H7 (cell line): ENCODE results near the gene CXCL17. TPM values are rescaled to one million over a fixed set of nuclear protein-coding genes. Genes with fewer than 3 reads are reported as not detected.
A peak's percentile ranks its signal among the peaks of the same experiment; 100 is the strongest.

Experiments
- DNase-seq: peaks from one replicate; pipeline ENCODE4 v3.0.0; 2012
- H3K27me3 ChIP-seq: 2 replicates; pipeline ENCODE4 v1.6.0; 2011; ENCODE audit warnings: mild to moderate bottlenecking, low read length; ENCODE audit not compliant: control insufficient read depth, insufficient read depth
- H3K36me3 ChIP-seq: replicated peaks from 2 replicates; pipeline ENCODE4 v1.5.1; 2011; ENCODE audit warnings: low read length; ENCODE audit not compliant: control insufficient read depth, insufficient read depth
- H3K4me3 ChIP-seq: 2 replicates; pipeline ENCODE4 v1.5.1; 2011; ENCODE audit warnings: low read depth, mild to moderate bottlenecking, control low read depth, low read length, moderate library complexity; ENCODE audit not compliant: insufficient read depth
- total RNA-seq: library from RNA; depleted of rRNA; stranded (reverse); fragments of >200 nt; shearing (Covaris generic); gene quantifications from 2 replicates; pipeline ENCODE4 v1.2.3, GENCODE V29; 2014; rRNA removed

The CXCL17 gene
- total RNA-seq, 1 experiment from 2014 or later: not detected

DNA sequence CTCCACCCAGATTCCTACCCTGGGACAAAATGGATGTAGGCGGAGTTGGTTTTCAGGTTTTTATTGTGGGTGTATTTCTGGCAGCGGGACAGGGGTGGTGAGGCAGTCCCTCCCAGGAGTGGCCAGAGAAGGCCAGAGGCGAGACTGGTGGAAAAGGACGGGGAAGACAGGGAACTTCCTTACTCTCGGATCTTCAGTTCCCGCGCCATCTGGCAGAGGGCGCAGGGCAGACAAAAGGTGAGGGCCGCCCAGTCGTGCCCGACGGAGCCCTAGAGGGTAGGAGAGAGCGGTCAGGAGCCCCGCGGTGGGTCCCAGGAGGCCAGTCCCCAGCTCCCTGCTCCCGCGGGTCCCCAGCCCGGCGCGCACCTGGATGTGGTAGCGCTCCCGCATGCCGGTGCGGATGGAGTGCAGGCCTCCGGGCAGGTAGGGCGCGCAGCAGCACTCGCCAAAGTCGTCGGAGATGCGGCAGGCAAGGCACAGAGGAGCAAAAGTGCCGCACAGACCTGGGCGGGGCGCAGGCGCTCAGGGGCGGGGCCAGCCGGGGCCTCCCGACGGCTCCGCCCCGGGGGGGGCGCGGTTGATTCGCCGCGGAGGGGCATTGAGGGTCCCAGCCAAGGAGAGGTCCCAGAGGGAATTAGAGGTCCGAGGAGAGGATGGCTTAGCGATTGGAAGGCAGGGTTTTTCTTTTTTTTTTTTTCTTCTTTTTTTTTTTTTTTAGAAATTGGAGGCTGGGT is 55.6 kb downstream of the CXCL17 start:
- H3K36me3 ChIP-seq: no peaks in the 10 kb centered on the region
- peak overlapping the region; percentile 69 for H3K4me3 ChIP-seq
- H3K27me3 ChIP-seq: peaks cover 17% of the 10 kb centered on the region
- DNase-seq: peak; percentile 97

DNA sequence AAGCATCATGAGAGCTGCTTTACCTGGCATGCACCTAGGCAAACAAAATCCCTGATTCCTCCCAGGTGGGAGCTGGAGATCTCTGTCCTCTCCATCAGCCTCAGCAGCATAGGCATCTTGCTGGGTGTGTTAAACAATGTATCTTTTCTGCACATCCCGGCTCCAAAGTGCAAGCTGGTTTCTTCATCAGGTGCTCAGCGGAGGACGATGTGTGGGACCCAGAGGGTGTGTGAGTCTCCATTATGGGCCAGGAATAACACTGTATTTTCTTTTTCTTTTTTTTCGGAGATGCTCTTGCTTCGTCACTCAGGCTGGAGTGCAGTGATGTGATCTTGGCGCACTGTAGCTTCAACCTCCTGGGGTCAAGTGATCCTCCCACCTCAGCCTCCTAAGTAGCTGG is 62.6 kb downstream of the CXCL17 start:
- no peaks in the 10 kb centered on the region; the same call in 1 of the 2 replicates for H3K36me3 ChIP-seq
- H3K4me3 ChIP-seq: no peak overlapping the region
- DNase-seq: no peak
- H3K27me3 ChIP-seq: no peaks in the 10 kb centered on the region

Other genes starting within 250 kb of the CXCL17 start
- 58.0 and 63.6 TPM in 2 replicates for gene DEDD2, start 225.3 kb downstream of the CXCL17 start, total RNA-seq
- gene ZNF526, start 222.6 kb downstream of the CXCL17 start, total RNA-seq: 14.6 and 16.1 TPM in 2 replicates
- 29.1 and 40.4 TPM in 2 replicates for gene GSK3A, start 200.3 kb downstream of the CXCL17 start, total RNA-seq
- 73.0 and 106 TPM in 2 replicates for gene ERF, start 187.8 kb downstream of the CXCL17 start, total RNA-seq
- gene CIC, start 173.7 kb downstream of the CXCL17 start, total RNA-seq: 16.1 and 20.1 TPM in 2 replicates
- 3.3 and 5.2 TPM in 2 replicates for gene PRR19, start 140.8 kb downstream of the CXCL17 start, total RNA-seq
- gene PAFAH1B3, start 140.3 kb downstream of the CXCL17 start, total RNA-seq: 96.5 and 152 TPM in 2 replicates
- gene TMEM145, start 129.6 kb downstream of the CXCL17 start, total RNA-seq: 0.38 and 0.41 TPM in 2 replicates
- gene MEGF8, start 117.3 kb downstream of the CXCL17 start, total RNA-seq: 26.1 and 33.4 TPM in 2 replicates
- gene CNFN, start 52.6 kb downstream of the CXCL17 start, total RNA-seq: 7.8 and 11.5 TPM in 2 replicates
- 7.5 and 8.2 TPM in 2 replicates for gene LIPE, start 15.6 kb downstream of the CXCL17 start, total RNA-seq
- gene CEACAM1, start 85.5 kb upstream of the CXCL17 start, total RNA-seq: 0.30 and 0.42 TPM in 2 replicates
- not detected in 2 replicates for gene CEACAM8, start 152.0 kb upstream of the CXCL17 start, total RNA-seq